Stimulated activated CD4-positive, alpha-beta T cell treated with anti-CD3 and anti-CD28 coated beads, Interleukin-1b, Interleukin-23, amount 100 ng/mL, for 48 hours (primary cell): ENCODE results near the gene DNAJA4.

Source experiments
- DNase-seq: peaks from one replicate; pipeline ENCODE4 v3.0.0-alpha.2; 2020

The DNAJA4 gene

GRCh38 chr15:78317145-78317836 is 52.9 kb downstream of the DNAJA4 start:
- DNase-seq, result no peak

DNA sequence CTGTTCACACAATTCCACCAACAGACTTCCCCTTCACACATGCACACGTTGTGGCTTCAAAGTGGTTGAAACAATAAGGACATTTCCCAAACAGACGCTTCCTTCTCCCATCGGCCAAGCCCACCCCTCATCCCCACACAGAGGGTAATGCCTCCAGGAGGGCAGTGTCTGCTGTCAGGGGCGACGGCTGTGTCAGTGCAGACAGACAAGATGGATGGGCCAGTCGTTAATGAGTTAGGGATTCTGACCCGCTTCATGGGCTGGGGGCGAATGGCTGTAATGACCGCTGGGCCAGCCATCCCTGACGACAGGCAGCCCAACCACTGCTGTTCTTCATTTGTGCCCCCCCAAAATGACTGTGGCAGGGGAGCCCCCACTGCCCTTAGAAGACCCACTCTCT is 55.2 kb downstream of the DNAJA4 start:
- no peak for DNase-seq

DNA sequence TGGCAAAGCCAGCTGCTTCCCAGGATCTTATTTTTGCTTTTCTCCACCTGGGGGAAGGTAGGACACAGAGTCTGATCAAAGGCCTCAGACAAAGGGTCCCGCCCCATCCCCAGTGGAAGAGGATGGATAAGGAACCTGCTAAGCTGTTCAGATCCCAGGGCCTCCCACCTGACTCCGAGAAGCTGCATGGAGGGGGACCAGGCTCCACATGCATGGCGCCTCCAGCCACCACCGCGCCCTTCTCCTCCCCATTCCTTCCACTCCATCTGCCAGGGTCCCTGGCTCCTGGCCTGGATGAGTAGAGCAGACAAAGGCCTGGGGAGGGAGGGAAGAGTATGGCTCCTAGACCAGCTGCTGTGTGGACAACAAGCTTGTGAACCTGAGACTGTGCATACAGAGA is 55.8 kb downstream of the DNAJA4 start:
- no peak for DNase-seq

DNA sequence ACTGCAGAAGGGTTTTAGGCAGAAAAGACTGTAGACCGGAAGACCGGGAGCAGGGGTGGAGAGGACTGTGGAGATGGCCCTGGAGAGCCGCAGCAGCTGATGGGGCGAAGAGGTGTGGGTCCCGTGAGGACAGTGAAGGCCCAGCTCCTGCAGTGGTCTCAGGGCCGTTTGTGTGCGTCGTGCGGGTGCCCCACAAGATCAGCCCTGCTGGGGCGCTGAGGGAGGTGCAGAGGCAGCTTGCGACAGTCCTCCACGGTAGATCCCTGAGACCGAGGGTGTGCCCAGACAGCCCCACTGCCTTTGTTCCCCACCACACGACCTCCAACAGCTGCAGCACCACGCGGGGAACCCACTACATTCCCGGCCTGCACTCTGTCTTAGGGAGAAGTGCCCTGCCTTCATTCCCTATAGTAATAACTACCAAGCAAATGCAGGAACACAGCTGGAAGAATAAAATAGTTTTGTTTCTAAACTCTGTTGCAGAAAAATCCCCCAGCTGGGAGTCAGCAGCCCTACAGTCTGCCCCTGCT is 56.7 kb downstream of the DNAJA4 start:
- DNase-seq, result no peak

- DNase-seq, result no peak
Observed at GRCh38 chr15:78321786-78322185, 57.4 kb downstream of the DNAJA4 start.

DNA sequence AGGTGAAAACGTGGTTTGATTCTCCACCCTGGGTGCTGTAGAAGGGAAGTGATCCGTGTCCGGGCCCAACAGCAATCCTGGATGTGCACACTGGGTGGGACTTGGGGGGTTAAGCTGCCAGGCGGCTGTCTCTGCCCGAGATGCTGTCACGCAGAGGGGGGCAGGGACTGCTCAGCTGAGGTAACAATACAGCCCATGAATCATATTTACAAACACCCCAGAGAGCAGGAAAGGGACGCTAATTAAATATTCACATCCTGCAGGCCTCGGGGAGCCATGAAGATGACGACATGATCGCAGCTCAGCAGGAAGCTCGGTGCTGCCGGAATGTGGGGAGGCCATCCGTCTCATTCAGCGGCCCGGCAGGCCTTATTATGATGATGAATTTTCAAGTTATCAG is 57.9 kb downstream of the DNAJA4 start:
- DNase-seq, result no peak

- no peak for DNase-seq
Observed at GRCh38 chr15:78322724-78323521, 58.6 kb downstream of the DNAJA4 start.

- DNase-seq, result no peak
Observed at GRCh38 chr15:78323693-78324092, 59.3 kb downstream of the DNAJA4 start.

- no peak for DNase-seq
Observed at GRCh38 chr15:78324144-78324543, 59.8 kb downstream of the DNAJA4 start.

DNA sequence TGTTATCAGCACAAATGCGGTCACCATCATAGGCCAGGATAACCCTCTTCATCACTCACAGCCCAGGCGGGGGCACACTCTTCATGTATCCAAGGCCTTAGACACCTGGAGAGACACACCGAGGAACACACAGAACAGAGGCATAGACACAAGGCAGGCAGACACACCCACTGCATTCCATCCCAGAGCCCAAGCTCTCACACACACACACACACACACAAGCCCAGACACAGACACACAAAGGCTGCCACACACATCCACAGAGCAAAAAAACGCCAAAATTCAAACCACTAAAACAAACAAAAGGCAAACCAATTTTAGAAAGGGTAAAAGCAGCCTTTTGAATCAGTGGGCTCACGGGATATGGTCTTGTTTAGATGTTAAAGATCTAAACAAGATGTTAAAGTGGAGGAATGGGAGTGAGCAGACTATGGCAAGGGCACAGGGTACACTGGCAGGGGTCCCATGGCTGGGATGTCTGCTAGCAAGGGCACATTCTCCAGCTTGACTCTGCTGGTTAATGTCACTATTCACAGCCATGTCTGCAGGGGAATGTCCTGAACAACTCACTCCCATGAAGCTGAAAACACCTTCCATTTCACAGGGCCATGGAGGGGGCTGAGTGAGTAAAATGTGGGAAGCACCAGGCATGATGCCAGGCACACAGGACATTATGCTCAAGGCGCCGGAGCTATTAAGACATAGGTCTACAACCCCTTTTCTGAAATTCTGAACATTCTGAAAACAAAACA is 60.9 kb downstream of the DNAJA4 start:
- DNase-seq, result no peak

DNA sequence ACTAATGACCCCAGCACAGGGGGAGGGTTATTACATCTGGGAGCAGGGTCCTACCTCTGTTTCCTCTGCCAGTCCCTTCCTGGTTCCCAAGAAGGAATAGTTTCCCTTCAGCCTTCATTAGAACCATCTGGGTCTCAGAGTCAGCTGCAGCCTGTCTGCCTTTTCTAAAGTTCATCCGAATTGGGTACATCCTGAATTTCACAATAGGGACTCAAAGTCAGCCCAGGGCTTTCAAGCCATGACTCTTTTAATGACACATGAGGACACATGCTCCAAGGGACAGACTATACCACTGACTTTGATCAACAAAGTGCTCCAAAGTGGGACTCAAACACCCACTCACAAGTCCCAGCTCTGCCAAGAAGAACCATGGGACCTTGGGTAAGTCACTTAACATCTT is 63.1 kb downstream of the DNAJA4 start:
- no peak for DNase-seq

GRCh38 chr15:78329625-78330024 is 65.3 kb downstream of the DNAJA4 start:
- DNase-seq, result no peak
